HG03571 (cell line): ENCODE results near the gene NPW.

Experiments
- ATAC-seq: cut with Tn5 transposase; IDR thresholded peaks from one replicate; pipeline ENCODE4 v1.9.1; 2021; ENCODE audit not compliant: unreplicated experiment

Gene NPW

DNA sequence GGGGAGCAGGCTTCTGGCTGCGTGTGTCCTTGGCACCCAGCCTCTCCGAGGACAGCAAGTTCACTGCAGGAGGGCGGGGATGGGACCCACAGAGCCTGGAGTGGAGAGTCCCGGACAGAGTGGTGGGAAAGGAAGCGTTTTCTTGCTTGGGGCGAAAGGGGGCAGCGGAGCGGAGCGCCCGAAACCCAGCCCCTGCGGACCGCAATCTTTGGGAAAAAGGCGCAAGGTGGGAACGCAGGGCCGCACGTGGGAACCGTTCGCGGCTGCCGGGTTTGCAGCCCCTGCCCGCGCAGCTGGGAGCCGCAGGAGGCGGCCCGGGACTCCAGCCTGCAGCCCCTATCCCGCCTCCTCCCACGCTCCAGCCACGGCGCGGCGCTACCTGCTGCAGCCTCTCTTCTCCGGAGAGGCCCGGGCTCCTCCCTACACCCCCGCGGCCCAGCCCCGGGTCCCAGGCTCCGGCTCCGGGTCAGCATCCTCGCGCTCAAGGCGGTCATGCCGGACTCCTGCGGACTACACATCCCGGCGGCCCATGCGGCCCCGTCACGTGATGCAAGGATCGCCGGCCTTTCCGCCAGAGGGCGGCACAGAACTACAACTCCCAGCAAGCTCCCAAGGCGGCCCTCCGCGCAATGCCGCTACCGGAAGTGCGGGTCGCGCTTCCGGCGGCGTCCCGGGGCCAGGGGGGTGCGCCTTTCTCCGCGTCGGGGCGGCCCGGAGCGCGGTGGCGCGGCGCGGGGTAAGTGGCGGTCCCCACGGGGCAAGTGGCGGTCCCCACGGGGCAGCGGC, 27.9 kb downstream of the NPW start, which contains the start of the genes NTHL1 and TSC2:
TSS of gene NTHL1 (minus strand) at position 505 of the 786 bp plus-strand sequence. CDS start at position 494, 11 bp downstream.
TSS of gene TSC2 (plus strand) at position 656 of the 786 bp plus-strand sequence. CDS start 631 bp downstream, outside the sequence.
- ATAC-seq: peak; percentile 88

DNA sequence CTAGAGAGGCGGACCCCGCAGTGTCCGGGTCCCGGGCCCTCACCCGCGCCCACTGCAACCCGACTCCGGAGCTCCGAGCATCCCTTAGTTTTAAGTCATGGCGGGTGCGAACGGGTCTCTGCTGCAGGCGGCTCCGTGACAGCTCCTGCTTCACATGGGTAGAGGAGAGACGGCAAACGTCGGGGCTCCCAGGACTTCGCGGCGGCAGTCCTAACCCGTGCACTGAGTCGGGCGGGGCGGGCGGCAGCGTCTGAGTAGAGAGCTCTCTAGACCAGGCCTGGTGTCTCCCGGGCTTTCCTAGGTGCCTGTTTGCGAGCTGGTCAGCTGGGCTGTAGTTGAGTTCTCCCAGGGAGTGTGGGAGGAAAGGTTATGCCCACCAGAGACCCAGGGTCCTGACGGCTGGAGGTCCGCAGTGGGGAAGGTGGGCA, 28.5 kb downstream of the NPW start:
- no peak for ATAC-seq

DNA sequence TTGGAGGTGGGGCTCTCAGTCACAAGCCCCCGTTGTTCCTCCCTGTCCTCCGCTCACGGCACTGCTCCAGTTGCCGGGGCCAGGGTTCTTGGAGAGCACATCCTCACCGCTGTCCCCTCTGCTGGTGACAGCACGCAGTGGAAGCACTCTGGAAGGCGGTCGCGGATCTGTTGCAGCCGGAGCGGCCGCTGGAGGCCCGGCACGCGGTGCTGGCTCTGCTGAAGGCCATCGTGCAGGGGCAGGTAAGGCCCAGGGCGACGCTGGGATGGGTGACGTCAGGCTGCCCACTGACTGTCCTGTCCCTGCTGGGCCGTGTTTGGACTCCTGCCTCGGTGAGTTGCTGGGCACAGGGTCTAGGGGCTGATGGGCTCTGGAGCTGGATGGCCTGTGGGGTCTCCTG, 33.6 kb downstream of the NPW start:
- no peak for ATAC-seq

DNA sequence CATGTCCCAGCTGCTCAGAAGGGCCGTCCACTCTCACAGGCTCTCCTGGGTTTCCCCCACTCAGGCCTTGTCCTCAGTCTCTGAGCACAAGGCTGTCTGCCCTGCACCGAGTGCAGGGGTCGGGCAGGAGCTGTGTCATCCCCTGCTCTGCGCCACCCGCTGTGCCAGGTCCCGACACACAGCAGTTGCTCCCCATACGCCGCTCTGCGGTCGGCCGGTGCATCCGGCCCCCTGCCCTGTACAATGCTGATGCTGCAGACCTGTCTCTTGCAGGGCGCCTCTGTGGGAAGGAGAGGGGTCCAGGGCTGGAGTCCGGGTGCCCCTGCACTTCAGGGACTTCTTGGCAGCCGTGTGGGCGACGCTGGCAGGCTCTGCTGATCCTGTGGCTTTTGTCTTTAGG, 34.3 kb downstream of the NPW start:
- ATAC-seq: no peak

DNA sequence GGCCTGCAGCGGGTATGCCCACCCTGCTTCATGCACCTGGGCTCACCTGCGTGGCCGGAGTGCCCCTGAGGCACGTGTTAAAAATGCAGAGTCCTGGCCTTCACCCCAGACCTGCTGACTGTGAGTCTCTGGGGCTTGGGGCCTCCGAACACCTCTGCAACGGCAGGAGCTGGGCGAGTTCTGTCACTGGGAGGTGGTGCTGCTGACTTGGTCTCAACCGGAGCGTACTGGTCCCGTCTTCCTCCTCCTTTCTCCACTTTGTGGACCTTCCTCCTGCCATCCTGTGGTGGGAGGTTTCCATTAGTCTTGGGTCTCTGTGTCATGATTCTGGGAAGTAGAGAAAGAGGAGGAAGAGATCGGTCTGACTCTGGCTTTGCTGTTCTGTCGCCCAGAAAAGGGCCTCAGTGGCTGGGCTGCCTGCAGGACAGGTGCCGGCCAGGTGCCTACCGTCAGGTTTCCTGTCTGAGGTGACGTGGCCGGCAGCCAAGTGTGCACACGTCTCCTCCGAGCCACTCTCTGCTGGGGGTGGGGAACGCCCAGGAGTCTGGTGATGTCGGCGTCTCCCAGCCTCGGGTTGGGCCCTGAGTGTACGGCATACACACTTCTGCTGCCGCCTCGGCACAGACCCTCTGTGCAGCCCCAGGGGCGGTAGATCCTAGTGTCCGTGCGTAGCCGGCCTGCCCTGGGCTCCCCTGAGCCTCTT, 35.1 kb downstream of the NPW start:
- ATAC-seq: no peak

DNA sequence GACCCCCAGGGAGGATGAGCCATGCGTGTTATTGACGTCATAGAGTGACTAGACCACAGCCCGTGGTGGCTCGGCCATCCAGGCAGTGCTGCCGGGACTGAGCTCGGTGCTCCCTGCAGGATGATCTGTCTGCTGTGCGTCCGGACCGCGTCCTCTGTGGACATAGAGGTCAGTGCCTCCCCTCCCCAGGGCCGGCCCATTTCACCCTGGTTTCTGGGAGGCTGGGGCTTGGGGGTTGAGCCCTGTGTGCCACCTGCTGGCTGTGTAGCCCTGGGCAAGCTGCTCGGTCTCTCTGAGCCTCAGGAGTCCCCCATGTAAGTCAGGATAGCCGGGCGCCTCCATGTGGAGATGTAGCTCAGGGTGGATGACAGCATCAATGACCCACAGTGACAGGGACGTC, 36.5 kb downstream of the NPW start:
- ATAC-seq: no peak

DNA sequence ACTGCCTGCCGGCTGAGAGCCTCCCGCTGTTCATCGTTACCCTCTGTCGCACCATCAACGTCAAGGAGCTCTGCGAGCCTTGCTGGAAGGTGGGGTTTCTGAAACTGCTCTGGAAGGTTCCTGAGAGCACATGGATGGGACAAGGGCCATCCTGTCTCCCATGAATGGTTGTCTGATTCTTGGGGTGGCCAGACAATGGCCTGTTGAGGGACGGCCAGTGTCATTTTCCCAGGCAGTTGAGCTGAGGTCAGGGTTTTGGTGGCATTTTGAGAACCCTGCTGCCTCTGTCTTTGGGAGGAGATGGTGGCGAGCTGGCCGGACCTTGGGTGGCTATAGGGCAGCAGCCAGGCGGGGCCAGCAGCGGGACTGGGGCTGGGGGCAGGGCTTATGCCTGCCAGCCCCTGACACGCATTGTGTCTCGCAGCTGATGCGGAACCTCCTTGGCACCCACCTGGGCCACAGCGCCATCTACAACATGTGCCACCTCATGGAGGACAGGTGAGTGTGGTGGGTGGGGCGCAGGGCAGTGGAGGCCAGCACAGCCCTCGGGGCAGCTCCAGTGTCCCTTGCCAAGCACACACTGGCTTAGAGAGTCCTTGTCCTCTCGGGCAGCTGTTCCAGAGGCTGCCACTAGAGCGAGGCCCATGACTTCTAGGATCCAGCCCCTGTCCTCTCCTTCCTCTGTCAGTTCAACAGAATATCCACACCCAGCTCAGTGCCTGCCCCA, 37.3 kb downstream of the NPW start:
- ATAC-seq: no peak

DNA sequence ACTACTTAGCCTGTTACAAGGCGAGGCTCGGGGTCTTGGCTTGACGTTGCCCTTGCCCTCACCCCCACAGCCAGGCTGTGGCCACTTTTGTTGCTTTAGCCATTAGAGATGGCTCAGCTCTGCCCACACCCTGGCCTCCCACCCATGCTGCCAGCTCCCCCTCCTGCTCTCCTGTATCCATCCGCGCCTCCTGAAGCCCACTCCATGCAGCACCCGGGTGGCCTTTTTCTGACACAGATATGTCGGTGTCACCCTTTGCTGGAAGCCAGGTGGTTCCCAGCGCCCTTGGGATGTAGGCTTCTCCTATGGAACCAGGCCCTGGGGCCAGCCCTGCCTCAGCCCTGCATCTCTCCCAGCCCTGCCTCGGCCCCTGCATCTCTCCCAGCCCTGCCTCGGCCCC, 37.9 kb downstream of the NPW start:
- no peak for ATAC-seq

DNA sequence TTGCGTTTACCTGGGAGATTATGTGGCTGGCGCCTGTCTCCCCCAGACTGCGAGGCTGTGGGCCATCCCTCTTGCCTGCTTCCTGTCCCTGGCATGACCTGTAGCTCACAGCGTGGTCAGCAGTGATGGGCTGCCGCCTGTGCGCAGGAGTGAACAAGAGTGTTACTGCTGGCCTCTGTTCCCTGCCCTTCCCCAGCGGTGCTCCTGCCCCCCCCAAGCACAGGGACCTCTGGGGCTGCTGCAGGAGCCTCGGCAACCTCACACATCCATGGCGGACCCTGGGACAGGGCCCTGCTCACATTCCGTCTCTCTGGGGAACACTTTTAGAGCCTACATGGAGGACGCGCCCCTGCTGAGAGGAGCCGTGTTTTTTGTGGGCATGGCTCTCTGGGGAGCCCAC, 38.8 kb downstream of the NPW start:
- ATAC-seq: no peak

DNA sequence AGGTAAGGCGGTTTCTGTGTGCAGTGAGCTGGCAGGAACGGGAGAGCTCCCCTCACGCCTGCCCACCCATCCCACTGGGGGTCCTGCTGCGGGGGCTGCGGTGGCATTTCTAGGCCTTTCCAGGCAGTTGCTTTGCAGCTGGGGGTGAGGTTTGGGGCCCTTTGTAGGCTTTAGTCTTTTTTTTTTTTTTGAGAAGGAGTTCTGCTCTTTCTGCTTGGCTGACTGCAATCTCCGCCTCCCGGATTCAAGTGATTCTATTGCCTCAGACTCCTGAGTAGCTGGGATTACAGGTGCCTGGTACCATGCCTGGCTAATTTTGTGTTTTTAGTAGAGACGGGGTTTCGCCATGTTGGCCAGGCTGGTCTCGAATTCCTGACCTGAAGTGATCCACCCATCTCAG, 39.3 kb downstream of the NPW start:
- no peak for ATAC-seq

DNA sequence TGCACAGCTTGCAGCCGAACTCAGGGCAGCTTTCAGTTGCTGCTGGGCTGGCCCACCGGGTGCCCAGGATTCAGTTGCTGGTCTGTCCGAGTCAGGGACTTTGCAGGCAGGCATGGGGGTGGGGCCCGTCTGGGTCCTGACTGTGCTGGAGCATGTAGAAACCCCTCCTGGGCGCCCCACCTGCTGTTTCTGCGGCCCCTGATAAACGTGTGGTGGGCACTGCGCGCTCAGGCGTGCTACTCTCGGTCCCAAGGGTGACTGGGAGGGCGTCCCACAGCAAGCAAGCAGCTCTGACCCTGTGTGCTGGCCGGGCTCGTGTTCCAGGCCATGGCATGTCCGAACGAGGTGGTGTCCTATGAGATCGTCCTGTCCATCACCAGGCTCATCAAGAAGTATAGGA, 40.8 kb downstream of the NPW start:
- no peak for ATAC-seq

DNA sequence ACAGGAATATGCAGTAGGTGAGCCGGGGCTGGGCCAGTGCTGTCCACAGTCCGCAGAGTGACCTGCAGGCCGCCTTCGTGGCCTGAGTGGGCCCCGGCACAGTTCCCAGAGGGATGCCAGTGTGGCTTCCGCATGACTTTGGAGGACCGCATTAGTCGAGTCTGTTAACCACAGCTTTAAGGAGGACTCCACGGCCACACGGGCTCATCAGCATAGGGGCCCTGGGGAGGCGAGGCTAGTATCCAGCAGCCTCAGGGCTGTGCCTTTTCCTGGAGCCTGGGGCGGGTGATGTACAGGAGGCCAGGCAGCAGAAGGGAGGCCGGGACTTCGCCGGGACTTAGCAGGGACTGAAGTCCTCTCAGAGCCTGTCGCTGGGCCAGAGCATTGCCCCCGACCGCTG, 41.4 kb downstream of the NPW start:
- no peak for ATAC-seq

DNA sequence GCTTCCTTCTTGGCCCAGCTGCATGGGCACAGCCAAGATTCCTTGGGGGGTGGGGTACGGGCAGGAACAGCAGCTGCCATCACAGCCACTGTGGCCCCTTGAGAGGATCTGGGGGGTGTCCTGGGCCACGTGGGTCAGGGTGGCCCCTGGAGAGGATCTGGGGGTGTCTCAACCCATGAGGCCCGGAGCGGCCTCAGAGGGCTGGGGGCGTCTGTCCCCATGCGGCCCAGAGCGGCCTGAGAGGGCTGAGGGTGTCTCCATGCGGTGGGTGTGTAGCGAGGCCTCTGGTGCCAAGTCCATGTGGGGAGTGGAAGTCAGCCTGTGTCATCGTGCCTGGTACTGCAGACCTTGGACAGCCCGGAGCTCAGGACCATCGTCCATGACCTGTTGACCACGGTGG, 41.9 kb downstream of the NPW start:
- ATAC-seq: no peak

DNA sequence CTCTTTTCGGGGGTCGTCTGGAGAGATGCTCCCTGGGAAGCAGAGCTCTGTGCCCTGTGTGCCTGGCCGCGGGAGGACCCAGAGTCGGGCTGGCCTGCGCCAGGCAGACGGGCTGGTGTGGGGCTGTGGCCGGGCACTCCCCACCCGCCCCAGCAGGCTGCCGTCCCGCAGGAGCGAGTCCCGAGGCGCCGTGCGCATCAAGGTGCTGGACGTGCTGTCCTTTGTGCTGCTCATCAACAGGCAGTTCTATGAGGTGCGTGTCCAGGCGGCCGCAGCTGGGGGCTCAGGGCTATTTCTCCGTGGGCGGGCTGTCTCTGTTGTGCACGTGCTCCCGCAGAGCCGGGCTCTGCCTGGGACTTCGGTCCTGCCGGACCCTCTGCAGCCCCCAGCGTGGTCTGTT, 43.2 kb downstream of the NPW start:
- ATAC-seq: no peak

DNA sequence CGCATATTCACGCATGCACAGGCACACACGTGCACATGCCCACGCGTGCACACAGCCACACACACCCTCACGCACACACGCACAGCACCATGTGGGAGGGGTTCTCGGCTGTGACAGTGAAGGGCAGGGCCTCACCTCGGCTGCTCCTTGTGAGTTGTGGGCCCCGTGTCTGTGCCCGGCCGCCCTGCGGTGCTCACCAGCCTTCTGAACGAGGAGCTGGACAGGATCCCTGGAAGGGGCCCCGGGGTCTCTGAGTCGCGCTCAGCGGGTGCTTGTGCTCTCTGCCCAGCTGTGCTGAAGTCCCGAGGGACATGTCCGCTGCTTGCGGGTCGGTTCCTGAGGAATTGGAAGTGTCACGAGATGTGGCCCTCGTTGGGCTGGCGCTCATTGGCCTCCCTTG, 44.3 kb downstream of the NPW start:
- no peak for ATAC-seq

DNA sequence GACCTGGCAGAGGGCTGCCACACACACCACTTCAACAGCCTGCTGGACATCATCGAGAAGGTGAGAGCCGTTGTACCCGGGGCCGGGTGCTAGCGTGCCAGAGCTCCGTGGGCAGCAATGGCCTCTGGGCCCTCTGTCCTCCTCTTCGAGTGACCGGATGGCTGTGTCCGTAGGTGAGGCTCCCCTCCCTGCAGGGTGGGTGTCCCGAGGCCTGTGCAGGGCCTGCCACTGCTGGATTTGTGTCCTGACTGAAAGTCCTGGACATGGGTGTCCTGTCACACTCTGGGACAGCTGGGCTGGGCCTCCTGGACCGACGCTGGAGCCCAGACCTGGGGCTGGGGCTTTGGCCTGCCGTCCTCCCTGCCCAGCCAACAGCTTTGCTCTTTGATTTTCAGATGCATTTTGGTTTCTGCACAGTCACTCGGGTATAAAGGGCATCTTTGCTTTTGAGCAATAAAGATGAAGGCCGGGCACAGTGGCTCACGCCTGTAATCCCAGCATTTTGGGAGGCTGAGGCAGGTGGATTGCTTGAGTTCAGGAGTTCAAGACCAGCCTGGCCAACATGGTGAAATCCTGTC, 44.9 kb downstream of the NPW start:
- no peak for ATAC-seq

DNA sequence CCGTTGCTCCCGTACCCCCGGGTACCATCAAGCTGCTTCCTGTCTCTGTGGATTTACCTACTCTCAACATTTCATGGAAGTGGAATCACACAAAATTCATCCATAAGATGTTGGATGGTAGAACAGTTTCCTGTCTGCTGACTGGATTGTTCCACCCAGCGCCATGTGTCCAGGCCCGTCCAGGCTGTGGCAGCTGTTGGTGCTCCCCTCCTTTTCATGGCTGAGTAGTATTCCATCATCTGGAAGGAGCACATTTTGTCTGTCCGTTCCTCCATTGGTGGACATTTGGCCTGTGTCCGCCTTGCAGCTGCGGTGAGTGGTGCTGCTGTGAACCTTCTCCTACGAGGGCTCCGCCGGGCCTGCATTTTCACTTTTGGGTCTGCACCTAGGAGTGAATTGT, 46.6 kb downstream of the NPW start:
- no peak for ATAC-seq
